HepG2 (cell line): Measurements from ENCODE around the gene PTPRE. TPM values are rescaled to one million over a fixed set of nuclear protein-coding genes. Genes with fewer than 3 reads are reported as not detected.

Source experiments
- ATAC-seq: fragments of 200-7000 bp; cut with Tn5 transposase; 3 replicates; pipeline ENCODE4 v1.9.1; 2020; ENCODE audit warnings: mild to moderate bottlenecking, moderate library complexity
- BruUV-seq: library from RNA; stranded (reverse); fragments of 400-500 nt; replicated peaks from 2 replicates; lab custom pipeline; 2021; lab: Mats Ljungman, UMichigan
- CTCF ChIA-PET: fragments of 300-600 bp; formaldehyde crosslinking; extraction: SDS; loops from one replicate; lab custom pipeline; 2021; ENCODE audit warnings: low total read pairs, inconsistent platforms, low intra/inter-chr PET ratio; lab: Yijun Ruan, JAX
- POLR2A ChIA-PET: fragments of 350-600 bp; sonication (Branson Sonifier 250); formaldehyde crosslinking; loops from one replicate; lab custom pipeline; 2020; ENCODE audit warnings: antibody characterized with exemption, inconsistent platforms; lab: Yijun Ruan, JAX
- DNase-seq: peaks from one replicate; pipeline ENCODE4 v3.0.0-alpha.2; 2015; ENCODE audit warnings: low spot score
- FAIRE-seq: peaks from 3 replicates; lab custom pipeline; 2011; peaks lifted over from hg19 to GRCh38; lab: Jason Lieb, UNC
- H2AFZ ChIP-seq: one replicate; pipeline ENCODE4 v1.6.1; 2011; ENCODE audit warnings: low read length, inconsistent platforms
- H3K27ac ChIP-seq: fragments of 300-600 bp; 3 replicates; pipeline ENCODE4 v1.8.0; 2011; ENCODE audit warnings: mixed run types, mild to moderate bottlenecking, mixed read lengths, low read length, inconsistent platforms; ENCODE audit not compliant: insufficient read depth; ENCODE audit errors: extremely low read length
- H3K27me3 ChIP-seq, 2 experiments: fragments of 200-600 bp in 1 of 2; 2 replicates in 1 of 2; 3 replicates in 1 of 2; pipeline versions ENCODE4 v1.6.0 to v1.8.0; 2011; ENCODE audit warnings: low read length in 2 of 2, mild to moderate bottlenecking in 2 of 2, moderate library complexity in 2 of 2, inconsistent platforms in 1 of 2; ENCODE audit not compliant: insufficient read depth in 2 of 2, control insufficient read depth in 1 of 2
- H3K36me3 ChIP-seq, 2 experiments: fragments of 200-600 bp in 1 of 2; replicated peaks in 1 of 2; 2 replicates in 1 of 2; 3 replicates in 1 of 2; pipeline versions ENCODE4 v1.5.1 to v1.8.0; 2011; ENCODE audit warnings: low read length in 2 of 2, inconsistent platforms in 1 of 2; ENCODE audit not compliant: insufficient read depth in 2 of 2, control insufficient read depth in 1 of 2
- H3K4me1 ChIP-seq: 2 replicates; pipeline ENCODE4 v1.5.1; 2012; ENCODE audit warnings: low read length, inconsistent platforms; ENCODE audit not compliant: insufficient read depth
- H3K4me2 ChIP-seq: 2 replicates; pipeline ENCODE4 v1.6.0; 2011; ENCODE audit warnings: low read depth, low read length, inconsistent platforms
- H3K4me3 ChIP-seq, 3 experiments: fragments of 200-600 bp in 1 of 3; sonication (generic), shearing (Covaris generic) in 1 of 3; replicated peaks in 1 of 3; 2 replicates each; pipeline ENCODE4 v1.5.1; 2011 to 2016; ENCODE audit warnings: low read length in 3 of 3, inconsistent platforms in 2 of 3, low read depth in 2 of 3, mild to moderate bottlenecking in 2 of 3, control low read depth in 1 of 3, mixed read lengths in 1 of 3; ENCODE audit not compliant: insufficient read depth in 1 of 3
- H3K79me2 ChIP-seq: one replicate; pipeline ENCODE4 v1.6.1; 2011; ENCODE audit warnings: low read length, inconsistent platforms; ENCODE audit not compliant: insufficient read depth
- H3K9ac ChIP-seq: 2 replicates; pipeline ENCODE4 v1.6.0; 2011; ENCODE audit warnings: mild to moderate bottlenecking, low read depth, low read length, inconsistent platforms; ENCODE audit not compliant: insufficient read depth
- H3K9me3 ChIP-seq: 2 replicates; pipeline ENCODE4 v1.5.1; 2012; ENCODE audit warnings: mild to moderate bottlenecking, low read length
- H4K20me1 ChIP-seq: 2 replicates; pipeline ENCODE4 v1.6.0; 2011; ENCODE audit warnings: inconsistent platforms, mild to moderate bottlenecking, low read length, moderate library complexity; ENCODE audit not compliant: insufficient read depth
- CBX1 ChIP-seq: IDR thresholded peaks from one replicate; pipeline ENCODE4 v1.6.1; 2016; ENCODE audit warnings: antibody characterized with exemption, low read depth
- CBX2 ChIP-seq, 2 experiments: fragments of 200-600 bp in 1 of 2; sonication (generic); formaldehyde crosslinking in 1 of 2; IDR thresholded peaks; 2 replicates each; pipeline versions ENCODE4 v1.7.0 to v1.8.1; 2018 to 2022; ENCODE audit warnings: low read depth in 2 of 2, low read length in 1 of 2, mild to moderate bottlenecking in 1 of 2, missing genetic modification reagents in 1 of 2
- MED13 ChIP-seq: sonication (generic); formaldehyde crosslinking; IDR thresholded peaks from 2 replicates; pipeline ENCODE4 v1.5.0; 2020; ENCODE audit warnings: missing genetic modification reagents
- THAP7 ChIP-seq: sonication (generic); formaldehyde crosslinking; IDR thresholded peaks from 2 replicates; pipeline ENCODE4 v1.8.1; 2023; ENCODE audit warnings: mild to moderate bottlenecking, missing genetic modification reagents
- ZNF276 ChIP-seq: sonication (generic); formaldehyde crosslinking; IDR thresholded peaks from 2 replicates; pipeline ENCODE4 v1.4.0; 2020; ENCODE audit warnings: mild to moderate bottlenecking, low read depth, missing genetic modification reagents
- ZNF558 ChIP-seq: sonication (generic); formaldehyde crosslinking; IDR thresholded peaks from 2 replicates; pipeline ENCODE4 v1.9.0; 2022; ENCODE audit warnings: mild to moderate bottlenecking, missing genetic modification reagents, borderline replicate concordance
- WGBS: methylation state at CpG from one replicate; pipeline ENCODE4 v1.1.6; 2017; ENCODE audit warnings: low lambda C conversion rate; 5-methylcytosine and 5-hydroxymethylcytosine counted together
- in situ Hi-C: cut with HindIII; loops from 2 replicates; pipeline ENCODE4 v1.10.0; 2017; ENCODE audit warnings: low pct_unique_long_range_greater_than_20kb; ENCODE audit not compliant: extremely low pct_ligation_motif_present
- intact Hi-C: fragments of 100-400 bp; cut with micrococcal nuclease; formaldehyde crosslinking; loops from one replicate; pipeline ENCODE4 v1.10.0; 2022; ENCODE audit not compliant: unreplicated experiment
- polyA plus RNA-seq, 8 experiments: library from polyadenylated mRNA; depleted of rRNA in 3 of 8; stranded (reverse) in 7 of 8; unstranded in 1 of 8; fragments of >200 nt; fragmentation: Illumina TruSeq in 4 of 8; extraction: Trizol in 4 of 8; gene quantifications; 2 replicates each; pipeline versions ENCODE4 v1.2.1 to v1.2.3, GENCODE V29; 2011 to 2016; ENCODE audit warnings: low read depth in 4 of 8, missing spikeins in 1 of 8, mixed read lengths in 1 of 8; ENCODE audit not compliant: insufficient read depth in 1 of 8
- total RNA-seq, 5 experiments: library from RNA; depleted of rRNA; stranded (reverse); fragments of >200 nt; fragmentation: Illumina TruSeq; extraction: Trizol; gene quantifications; 2 replicates each; pipeline ENCODE4 v1.2.3, GENCODE V29; 2016; ENCODE audit warnings: low read depth in 1 of 5

PTPRE gene
- total and polyA plus RNA-seq, 2 of the 13 experiments (the other 11 are each of a cell fraction or from before 2014, with no cell fraction given) = 0.01 to 0.02 TPM

GRCh38 chr10:127993056-127993690, 86.3 kb downstream of the PTPRE start:
- no peaks in the 10 kb centered on the region for H4K20me1 ChIP-seq
- H3K79me2 ChIP-seq = no peaks in the 10 kb centered on the region
- TF ChIP-seq ZNF558 (CRISPR knock-in tag) = no peak
- no peak for TF ChIP-seq ZNF276 (CRISPR knock-in tag)
- no peak for TF ChIP-seq MED13
- no peak for TF ChIP-seq CBX2 (IDR thresholded peaks at IDR 0.05; ENCODE audit: low read depth, low read length)
- no peak for TF ChIP-seq CBX2 (CRISPR knock-in tag; IDR thresholded peaks at IDR 0.05; ENCODE audit: low read depth)
- no peak for TF ChIP-seq THAP7 (CRISPR knock-in tag)
- no peak for TF ChIP-seq CBX1
- TF ChIP-seq, all 625 proteins: peak for 0
- no peak overlapping the region for H2AFZ ChIP-seq
- no peaks in the 10 kb centered on the region for H3K4me1 ChIP-seq
- no TSS peak for BruUV-seq
- H3K27me3 ChIP-seq = peaks cover 0 to 49% of the 10 kb centered on the region in 2 experiments
- CTCF ChIA-PET = no interaction called here
- in situ Hi-C loops = no loop called here
- intact Hi-C loops = no loop called here
- H3K9me3 ChIP-seq = no peaks in the 10 kb centered on the region
- no peak overlapping the region for H3K4me3 ChIP-seq
- H3K27ac ChIP-seq = no peak overlapping the region
- 5% methylated on average over 12 of the region's 12 CpGs for WGBS
- FAIRE-seq (no peak), ATAC-seq (no peak), DNase-seq (no peak)
- H3K9ac ChIP-seq = no peak overlapping the region
- no peak overlapping the region for H3K4me2 ChIP-seq
- no peaks in the 10 kb centered on the region for H3K36me3 ChIP-seq
- POLR2A ChIA-PET = no interaction called here
